Activated T-cell treated with anti-CD3 and anti-CD28 coated beads, Interleukin-2, amount 50 U/mL, for 48 hours (primary cell): ENCODE results near the gene SMCO3.
A peak's percentile ranks its signal among the peaks of the same experiment; 100 is the strongest.
"Not testable (repeated sequence)": the region's sequence is repeated elsewhere in the genome, so short reads cannot be mapped to it uniquely, and the experiment has no call there.

ENCODE experiments used
- DNase-seq, 2 experiments: peaks; one replicate each; pipeline ENCODE4 v3.0.0-alpha.2; 2020

Gene SMCO3

DNA sequence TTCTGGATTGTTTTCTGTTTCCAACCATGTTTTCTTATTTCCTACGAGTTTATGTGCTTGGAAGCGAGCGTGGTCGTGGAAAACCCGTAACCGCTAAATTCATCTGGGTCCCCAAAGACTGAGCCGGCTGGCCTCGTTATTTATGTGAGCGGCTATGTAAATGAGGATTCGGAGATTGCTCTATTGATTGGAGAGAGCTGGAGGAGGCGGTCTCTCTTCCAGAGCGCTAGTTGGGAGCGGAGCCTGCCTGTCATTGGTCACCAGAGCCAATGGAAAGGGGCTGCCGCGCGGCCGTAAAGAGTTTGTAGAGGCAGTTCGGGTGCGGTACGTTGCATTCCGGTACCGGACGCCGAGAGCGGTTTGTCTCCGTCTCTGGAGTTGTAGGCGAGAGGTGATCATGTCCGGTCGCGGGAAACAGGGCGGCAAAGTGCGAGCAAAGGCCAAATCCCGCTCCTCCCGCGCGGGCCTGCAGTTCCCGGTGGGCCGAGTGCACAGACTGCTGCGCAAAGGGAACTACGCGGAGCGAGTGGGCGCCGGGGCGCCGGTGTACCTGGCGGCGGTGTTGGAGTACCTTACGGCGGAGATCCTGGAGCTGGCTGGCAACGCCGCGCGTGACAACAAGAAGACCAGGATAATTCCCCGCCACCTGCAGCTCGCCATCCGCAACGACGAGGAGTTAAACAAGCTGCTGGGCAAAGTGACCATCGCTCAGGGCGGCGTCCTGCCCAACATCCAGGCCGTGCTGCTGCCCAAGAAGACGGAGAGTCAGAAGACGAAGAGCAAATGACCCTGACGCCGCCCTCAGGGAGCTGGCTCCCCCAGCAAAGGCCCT lies 39.7 kb downstream of the SMCO3 start:
- peak; percentile 90 to 92 for DNase-seq

- no peak for DNase-seq
These were observed 40.3 kb downstream of the SMCO3 start for GRCh38 chr12:14773685-14774073.

- DNase-seq: no peak
These were observed 41.0 kb downstream of the SMCO3 start for GRCh38 chr12:14772946-14773345.

DNA sequence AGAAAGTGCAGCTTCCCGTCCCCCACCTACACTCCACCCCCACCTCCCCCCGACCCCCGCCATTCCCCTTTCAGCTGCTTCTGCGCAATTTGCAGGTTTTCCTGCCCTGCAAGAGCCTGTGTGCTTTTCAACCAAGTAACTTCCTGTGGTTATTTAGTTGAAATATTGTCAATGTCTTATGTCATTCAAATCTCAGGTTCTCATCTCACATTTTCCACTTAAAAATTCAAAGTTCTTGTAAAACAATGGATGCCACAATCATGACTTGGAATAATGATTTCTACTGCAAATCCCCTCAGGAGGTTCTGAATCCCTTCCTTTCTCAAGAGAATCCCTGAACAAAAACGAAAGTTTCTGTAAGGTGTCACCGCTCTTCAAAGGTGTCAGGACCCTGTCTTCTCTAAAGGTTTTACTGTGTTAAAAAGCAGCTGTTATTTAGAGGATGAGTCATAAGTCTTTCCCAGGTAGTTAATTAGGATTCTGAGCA lies 42.3 kb downstream of the SMCO3 start:
- peak; percentile 28 to 30 for DNase-seq

- peak; percentile 98 for DNase-seq
These were observed 43.2 kb downstream of the SMCO3 start for GRCh38 chr12:14770496-14771461.

DNA sequence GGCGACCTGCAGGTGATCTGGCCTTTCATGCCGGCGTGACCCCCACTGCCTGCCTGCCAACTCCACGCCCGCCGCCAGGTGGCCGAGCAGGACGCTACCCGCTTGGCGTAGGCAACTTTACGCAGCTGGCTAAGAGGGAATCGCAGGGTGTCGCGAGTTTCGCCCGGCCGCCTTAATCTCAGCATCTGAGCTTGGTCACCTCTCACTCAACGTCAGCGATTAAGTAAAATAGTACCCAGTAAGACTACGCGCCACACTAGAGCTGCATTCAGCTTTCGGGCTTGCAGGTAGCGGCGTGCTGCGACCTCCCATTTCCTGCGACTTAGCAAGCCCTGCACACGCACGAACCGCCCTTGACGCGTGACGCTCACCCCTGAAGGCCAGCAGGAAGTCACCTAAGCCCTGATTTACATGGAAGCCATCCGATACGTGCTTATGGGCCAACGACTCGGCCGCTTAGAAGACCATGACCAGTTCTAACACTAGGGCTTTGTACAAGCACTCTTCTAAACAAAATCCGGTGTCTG lies 44.0 kb downstream of the SMCO3 start:
- DNase-seq: peak; percentile 93 to 94

GRCh38 chr12:14769466-14769968 lies 44.5 kb downstream of the SMCO3 start:
- DNase-seq: no peak

GRCh38 chr12:14768823-14769405 lies 45.1 kb downstream of the SMCO3 start:
- peak; percentile 67 to 70 for DNase-seq

DNA sequence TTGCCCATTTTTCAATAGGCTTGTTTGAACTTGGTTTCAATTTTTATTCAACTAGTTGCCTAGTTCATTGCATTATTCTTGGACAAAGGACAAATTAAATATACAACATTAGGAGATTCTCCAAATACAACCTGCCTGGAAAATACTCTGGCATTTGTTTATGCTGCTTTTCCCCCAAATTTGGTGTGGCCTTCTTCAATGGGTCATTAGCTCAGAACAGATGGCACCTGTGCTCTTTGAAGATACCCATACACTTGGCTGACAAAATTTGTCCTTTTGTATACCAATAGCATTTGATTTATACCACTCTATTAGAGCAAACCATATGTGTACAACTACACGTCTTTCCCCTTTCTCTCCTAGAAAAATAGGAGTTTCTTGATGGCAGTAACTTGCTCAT lies 46.4 kb downstream of the SMCO3 start:
- no peak for DNase-seq

- no peak for DNase-seq
These were observed 47.2 kb downstream of the SMCO3 start for GRCh38 chr12:14766649-14767215.

DNA sequence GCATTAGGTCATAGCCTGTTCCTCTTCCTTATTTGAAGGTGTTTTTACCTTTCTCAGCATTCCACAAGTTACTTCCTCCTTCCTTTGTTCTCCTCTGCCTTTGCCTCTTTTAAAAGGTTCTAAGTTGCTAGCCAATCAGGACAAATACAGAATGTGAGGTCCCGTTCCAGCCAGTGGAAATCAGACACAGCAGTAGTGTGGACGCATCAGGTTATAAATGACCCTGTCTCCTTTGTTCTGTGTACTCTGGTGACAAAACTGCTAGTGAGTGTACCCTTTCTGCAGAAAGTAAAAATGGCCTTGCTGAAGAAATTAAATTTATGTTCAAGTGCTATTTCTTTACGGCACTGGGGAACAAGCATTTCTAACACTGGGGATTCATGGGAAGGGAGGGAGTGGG lies 48.0 kb downstream of the SMCO3 start:
- DNase-seq: not testable (repeated sequence)

- no peak for DNase-seq
These were observed 48.6 kb downstream of the SMCO3 start for GRCh38 chr12:14765398-14765797.

DNA sequence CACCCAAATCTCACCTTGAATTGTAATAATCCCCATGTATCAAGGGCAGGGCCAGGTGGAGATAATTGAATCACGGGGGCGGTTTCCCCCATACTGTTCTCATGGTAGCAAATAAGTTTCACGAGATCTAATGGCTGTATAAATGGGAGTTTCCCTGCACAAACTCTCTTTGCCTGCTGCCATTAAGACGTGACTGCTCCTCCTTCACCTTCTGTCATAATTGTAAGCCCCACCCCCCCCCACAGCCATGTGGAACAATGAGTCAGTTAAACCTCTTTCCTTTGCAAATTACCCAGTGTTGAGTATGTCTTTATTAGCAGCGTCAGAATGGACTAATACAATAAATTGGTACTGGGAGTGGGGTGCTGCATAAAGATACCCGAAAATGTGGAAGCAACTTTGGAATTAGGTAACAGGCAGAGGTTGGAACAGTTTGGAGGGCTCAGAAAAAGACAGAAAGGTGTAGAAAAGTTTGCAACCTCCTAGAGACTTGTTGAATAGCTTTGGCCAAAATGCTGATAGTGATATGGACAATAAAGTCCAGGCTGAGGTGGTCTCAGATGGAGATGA lies 54.2 kb downstream of the SMCO3 start:
- DNase-seq: not testable (repeated sequence)

GRCh38 chr12:14756334-14757143 lies 57.4 kb downstream of the SMCO3 start:
- peak in 1 of 2 experiments; percentile 23 for DNase-seq
